ENCODE measurements around the gene PLCH1. TPM values are rescaled to one million over a fixed set of nuclear protein-coding genes. Genes with fewer than 3 reads are reported as not detected.
A peak's percentile ranks its signal among the peaks of the same experiment; 100 is the strongest.

The PLCH1 gene
- total and polyA plus RNA-seq, 2 experiments from 2014 or later = 8.1 to 25.3 TPM

GRCh38 chr3:155661760-155662159, 83.1 kb downstream of the PLCH1 start:
- no peaks in the 10 kb centered on the region for H3K9me2 ChIP-seq (ENCODE audit: insufficient read depth)
- peaks cover 22% of the 10 kb centered on the region for H3K4me1 Mint-ChIP-seq
- H3K4me3 ChIP-seq = no peak overlapping the region
- peak; percentile 32 for DNase-seq (ENCODE audit: low spot score)
- H3K4me3 Mint-ChIP-seq = no peak overlapping the region
- TF ChIP-seq ZNF114 (CRISPR knock-in tag; IDR thresholded peaks at IDR 0.05) (no peak), EZH2 (IDR thresholded peaks at IDR 0.05; ENCODE audit: low read depth, unreplicated experiment) (no peak), ETS1 (IDR thresholded peaks at IDR 0.05) (no peak), ZNF462 (CRISPR knock-in tag; IDR thresholded peaks at IDR 0.05) (no peak), ZNF331 (CRISPR knock-in tag; IDR thresholded peaks at IDR 0.05; ENCODE audit: low read depth) (no peak)
- H3F3A ChIP-seq (replicated peaks; ENCODE audit: low read depth) = 0 out of 2 replicates have a peak, but pooled peaks cover 3% of the 10 kb centered on the region
- no peak overlapping the region for H2AFZ ChIP-seq
- peak overlapping the region; percentile 24 for H3K27ac Mint-ChIP-seq
- no peaks in the 10 kb centered on the region for H3K36me3 Mint-ChIP-seq (ENCODE audit: low read depth)
- peak overlapping the region; percentile 16; the same call in 1 of the 2 replicates for H3K4me2 ChIP-seq
- H3K9me3 Mint-ChIP-seq = no peaks in the 10 kb centered on the region
- no peaks in the 10 kb centered on the region for H3K27me3 Mint-ChIP-seq (ENCODE audit: insufficient read depth, low read depth, poor library complexity)
- H3K36me3 ChIP-seq (ENCODE audit: insufficient read depth) = no peaks in the 10 kb centered on the region
- H3K27ac ChIP-seq (ENCODE audit: low read depth) = no peak overlapping the region
- no peaks in the 10 kb centered on the region for H4K20me1 ChIP-seq (replicated peaks; ENCODE audit: insufficient read depth)
- peaks cover 5% of the 10 kb centered on the region; the same call in 1 of the 2 replicates for H3K79me2 ChIP-seq (replicated peaks; ENCODE audit: insufficient read depth)
- ATAC-seq = no peak
- peaks cover 30% of the 10 kb centered on the region for H3K4me1 ChIP-seq (ENCODE audit: insufficient read depth)
- no peaks in the 10 kb centered on the region for H3K27me3 ChIP-seq (ENCODE audit: insufficient read depth)
